Measurements from ENCODE around the gene PAPLN. TPM values are rescaled to one million over a fixed set of nuclear protein-coding genes. Genes with fewer than 3 reads are reported as not detected.

The PAPLN gene
- total and polyA plus RNA-seq, 9 of the 15 experiments (the other 6 are each of a cell fraction or from before 2014, with no cell fraction given) = 0.43 to 3.5 (median 1.7) TPM

DNA sequence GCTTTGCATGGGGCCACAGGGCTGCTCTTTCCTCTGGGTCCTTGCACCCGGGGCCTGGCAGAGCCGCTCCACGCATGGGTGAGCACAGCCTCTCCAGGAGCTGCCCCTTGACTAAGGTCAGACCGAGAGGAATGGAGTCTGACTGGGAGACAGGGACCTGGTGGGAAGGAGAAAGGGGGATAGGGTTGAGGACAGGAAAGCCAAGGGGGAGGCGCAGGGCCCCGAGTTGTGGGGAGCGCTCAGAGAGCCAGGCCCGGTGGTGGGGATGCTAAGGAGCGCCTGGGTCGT is 16.0 kb downstream of the PAPLN start:
- no peak for ATAC-seq
- no peaks in the 10 kb centered on the region for H4K20me1 ChIP-seq (replicated peaks; ENCODE audit: control insufficient read depth, insufficient read depth, low read length)
- in situ Hi-C loops (cut with MboI) = no loop called here
- TF ChIP-seq ARID2 (IDR thresholded peaks at IDR 0.05) = no peak
- no peak for TF ChIP-seq MNT (conservative IDR thresholded peaks at IDR 0.05)
- TF ChIP-seq ELF1 (tag; IDR thresholded peaks at IDR 0.05) = no peak
- TF ChIP-seq CHD1 (IDR thresholded peaks at IDR 0.05; ENCODE audit: low read length) = no peak
- TF ChIP-seq ZNF589 (CRISPR knock-in tag; IDR thresholded peaks at IDR 0.05; ENCODE audit: low read depth) = no peak
- TF ChIP-seq NCOA2 (IDR thresholded peaks at IDR 0.05; ENCODE audit: partially characterized antibody in 2 of 2) = no peak
- no peak for TF ChIP-seq ZNF431 (CRISPR knock-in tag; IDR thresholded peaks at IDR 0.05)
- TF ChIP-seq, protein P1, sequence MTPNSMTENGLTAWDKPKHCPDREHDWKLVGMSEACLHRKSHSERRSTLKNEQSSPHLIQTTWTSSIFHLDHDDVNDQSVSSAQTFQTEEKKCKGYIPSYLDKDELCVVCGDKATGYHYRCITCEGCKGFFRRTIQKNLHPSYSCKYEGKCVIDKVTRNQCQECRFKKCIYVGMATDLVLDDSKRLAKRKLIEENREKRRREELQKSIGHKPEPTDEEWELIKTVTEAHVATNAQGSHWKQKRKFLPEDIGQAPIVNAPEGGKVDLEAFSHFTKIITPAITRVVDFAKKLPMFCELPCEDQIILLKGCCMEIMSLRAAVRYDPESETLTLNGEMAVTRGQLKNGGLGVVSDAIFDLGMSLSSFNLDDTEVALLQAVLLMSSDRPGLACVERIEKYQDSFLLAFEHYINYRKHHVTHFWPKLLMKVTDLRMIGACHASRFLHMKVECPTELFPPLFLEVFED (CRISPR knock-in tag; conservative IDR thresholded peaks at IDR 0.05) = no peak
- no peak for TF ChIP-seq RBM22 (IDR thresholded peaks at IDR 0.05; ENCODE audit: low read depth, low read length, poor library complexity, severe bottlenecking)
- no peak for TF ChIP-seq NR2F6 (CRISPR knock-in tag; IDR thresholded peaks at IDR 0.05)
- no peak for TF ChIP-seq ZNF436 (CRISPR knock-in tag; IDR thresholded peaks at IDR 0.05)
- TF ChIP-seq SRF (CRISPR knock-in tag; IDR thresholded peaks at IDR 0.05) = no peak
- FAIRE-seq = no peak
- peaks cover 6 to 17% of the 10 kb centered on the region in 2 experiments; a peak in 4 of 5 replicates for H3K4me1 ChIP-seq (replicated peaks in 1 of 2; ENCODE audit: control insufficient read depth in 2 of 2, insufficient read depth in 2 of 2, low read length in 2 of 2)
- POLR2A ChIA-PET = no interaction called here
- no peak for DNase-seq (ENCODE audit: extremely low read depth in 1 of 4, low spot score in 3 of 4)
- H3K79me2 ChIP-seq (ENCODE audit: control insufficient read depth, insufficient read depth, low read length) = no peaks in the 10 kb centered on the region
- no peak overlapping the region for H3K4me2 ChIP-seq (ENCODE audit: insufficient read depth, low read length)
- CTCF ChIA-PET (ENCODE audit: low intra/inter-chr PET ratio) = no interaction called here
- no peaks in the 10 kb centered on the region for H3K9me3 ChIP-seq (replicated peaks; ENCODE audit: control insufficient read depth, insufficient read depth, low read depth, low read length)
- H3K36me3 ChIP-seq (ENCODE audit: control insufficient read depth, insufficient read depth, low read length) = no peaks in the 10 kb centered on the region
- no peak overlapping the region for H3K27ac ChIP-seq (ENCODE audit: extremely low read depth, low read depth, low read length)
- intact Hi-C loops (cut with micrococcal nuclease) = no loop called here
- H3K4me3 ChIP-seq = no peak overlapping the region
- no peaks in the 10 kb centered on the region for H3K27me3 ChIP-seq (ENCODE audit: control insufficient read depth in 2 of 2, insufficient read depth in 2 of 2, low read length in 2 of 2)
- WGBS (ENCODE audit: insufficient coverage, low coverage, missing lambda C conversion rate) = 56% methylated on average over 7 of the region's 10 CpGs
- no peak overlapping the region for H2AFZ ChIP-seq (ENCODE audit: low read depth, low read length)
- H3K9me1 ChIP-seq (ENCODE audit: control insufficient read depth, insufficient read depth, low read length) = no peaks in the 10 kb centered on the region
- no peak overlapping the region for H3K9ac ChIP-seq (ENCODE audit: insufficient read depth in 1 of 2, low read depth in 2 of 2, low read length in 2 of 2)
- BruUV-seq (replicated peaks) = no TSS peak
